ENCODE results near the gene FBH1. TPM values are rescaled to one million over a fixed set of nuclear protein-coding genes. Genes with fewer than 3 reads are reported as not detected.

FBH1 gene
- total RNA-seq, 1 donor, result 93.7 TPM

GRCh38 chr10:5942474-5942873, 52.4 kb downstream of the FBH1 start:
- H3K4me1 ChIP-seq (ENCODE audit: insufficient read depth, low read length), result peaks cover 27% of the 10 kb centered on the region

DNA sequence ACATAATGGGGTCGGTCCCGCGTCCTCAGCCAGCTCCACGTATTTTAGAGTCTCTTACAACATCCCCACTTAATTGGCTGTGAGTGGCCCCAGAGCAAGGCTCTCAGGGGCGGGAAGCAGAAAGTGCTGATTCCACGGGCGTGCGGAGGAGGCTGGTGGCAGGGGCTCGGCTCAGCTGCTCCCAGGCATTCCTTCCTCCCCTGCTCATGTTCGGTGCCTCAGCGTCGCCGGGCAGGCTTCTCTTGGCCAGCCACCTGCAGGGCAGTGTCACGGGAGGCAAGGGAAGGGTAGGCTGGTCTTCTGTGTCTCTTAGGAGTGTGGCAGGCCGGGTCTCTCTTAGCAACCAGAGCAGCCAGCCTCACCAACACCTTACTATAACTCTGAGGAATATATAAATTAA, 53.5 kb downstream of the FBH1 start:
- DNase-seq (ENCODE audit: insufficient read length, low spot score, missing footprints), result peak; percentile 83
- no peaks in the 10 kb centered on the region for H3K9me3 ChIP-seq (ENCODE audit: low read depth, low read length)
- H3K4me1 ChIP-seq (ENCODE audit: insufficient read depth, low read length), result peaks cover 27% of the 10 kb centered on the region
- H2AFZ ChIP-seq (ENCODE audit: low read length), result peak overlapping the region; percentile 34
- TF ChIP-seq CTCF (IDR thresholded peaks at IDR 0.05; ENCODE audit: extremely low read depth, low read depth, low read length), result no peak
- no peaks in the 10 kb centered on the region for H3K27me3 ChIP-seq (ENCODE audit: insufficient read depth, low read length)
- H3K27ac ChIP-seq (ENCODE audit: low read depth, low read length), result peak overlapping the region; percentile 99
- H3K36me3 ChIP-seq (ENCODE audit: insufficient read depth, low read length), result peaks cover 3% of the 10 kb centered on the region
- H3K4me3 ChIP-seq (ENCODE audit: insufficient read depth, low read length), result no peak overlapping the region
- no peaks in the 10 kb centered on the region for H4K20me1 ChIP-seq (ENCODE audit: insufficient read depth, low read length)
- no peak overlapping the region for H3K4me2 ChIP-seq (ENCODE audit: insufficient read depth, low read length)
- H3K79me2 ChIP-seq (ENCODE audit: insufficient read depth, low read length), result no peaks in the 10 kb centered on the region

More at GRCh38 chr10:5942474-5942873, 52.4 kb downstream of the FBH1 start:
- no peak for TF ChIP-seq CTCF (IDR thresholded peaks at IDR 0.05; ENCODE audit: extremely low read depth, low read depth, low read length)
- Histone ChIP-seq H3K4me2 (ENCODE audit: insufficient read depth, low read length) (no peak overlapping the region), H3K36me3 (ENCODE audit: insufficient read depth, low read length) (peaks cover 14% of the 10 kb centered on the region), H3K27ac (ENCODE audit: low read depth, low read length) (no peak overlapping the region), H3K4me3 (ENCODE audit: insufficient read depth, low read length) (no peak overlapping the region), H2AFZ (ENCODE audit: low read length) (no peak overlapping the region), H4K20me1 (ENCODE audit: insufficient read depth, low read length) (no peaks in the 10 kb centered on the region), H3K79me2 (ENCODE audit: insufficient read depth, low read length) (no peaks in the 10 kb centered on the region), H3K9me3 (ENCODE audit: low read depth, low read length) (no peaks in the 10 kb centered on the region), H3K27me3 (ENCODE audit: insufficient read depth, low read length) (no peaks in the 10 kb centered on the region)
- no peak for DNase-seq (ENCODE audit: insufficient read length, low spot score, missing footprints)

DNA sequence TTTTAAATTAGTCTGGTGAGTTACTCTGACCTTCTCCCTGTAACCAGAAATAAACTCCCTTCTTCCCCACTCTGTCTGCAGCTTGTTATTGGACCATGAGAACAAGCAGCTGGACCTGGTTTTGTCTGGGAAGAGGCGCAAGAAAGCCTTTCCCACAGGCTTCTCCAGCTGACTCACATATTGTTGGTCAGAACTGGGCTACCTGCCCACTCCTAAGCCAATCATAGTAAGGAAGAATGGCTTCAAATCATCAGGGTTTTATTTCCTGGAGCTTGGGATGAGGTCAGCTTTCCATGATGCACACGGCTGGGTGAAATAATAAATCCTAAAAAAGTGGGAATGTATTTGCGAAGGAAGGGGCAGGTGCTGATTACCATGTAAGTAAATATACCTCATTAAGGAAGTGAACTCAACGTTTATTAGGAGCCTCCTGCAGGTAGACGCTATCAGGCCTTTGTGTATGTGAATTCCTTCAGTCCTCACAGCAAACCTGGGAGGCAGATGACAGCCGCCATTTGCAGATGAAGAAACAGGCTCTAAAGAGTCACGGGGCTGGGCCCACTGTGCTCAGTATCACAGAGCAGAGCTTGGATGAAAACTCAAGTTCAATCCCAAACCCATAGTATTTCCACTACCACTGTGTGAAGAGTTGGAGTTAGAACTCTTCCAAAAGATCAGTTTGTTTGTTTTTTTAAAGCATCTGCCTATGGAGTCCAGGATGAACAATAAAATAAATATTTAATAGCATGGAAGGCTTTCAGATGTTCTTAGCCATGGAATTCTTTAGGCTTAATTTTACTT, 54.5 kb downstream of the FBH1 start:
- H3K27ac ChIP-seq (ENCODE audit: low read depth, low read length), result peak overlapping the region; percentile 99
- H3K4me2 ChIP-seq (ENCODE audit: insufficient read depth, low read length), result peak overlapping the region; percentile 68
- no peak for TF ChIP-seq CTCF (IDR thresholded peaks at IDR 0.05; ENCODE audit: extremely low read depth, low read depth, low read length)
- peak; percentile 96 for DNase-seq (ENCODE audit: insufficient read length, low spot score, missing footprints)
- H4K20me1 ChIP-seq (ENCODE audit: insufficient read depth, low read length), result no peaks in the 10 kb centered on the region
- no peaks in the 10 kb centered on the region for H3K27me3 ChIP-seq (ENCODE audit: insufficient read depth, low read length)
- no peaks in the 10 kb centered on the region for H3K9me3 ChIP-seq (ENCODE audit: low read depth, low read length)
- H2AFZ ChIP-seq (ENCODE audit: low read length), result peak overlapping the region; percentile 75
- H3K36me3 ChIP-seq (ENCODE audit: insufficient read depth, low read length), result no peaks in the 10 kb centered on the region
- peaks cover 27% of the 10 kb centered on the region for H3K4me1 ChIP-seq (ENCODE audit: insufficient read depth, low read length)
- no peaks in the 10 kb centered on the region for H3K79me2 ChIP-seq (ENCODE audit: insufficient read depth, low read length)
- H3K4me3 ChIP-seq (ENCODE audit: insufficient read depth, low read length), result peak overlapping the region; percentile 56

DNA sequence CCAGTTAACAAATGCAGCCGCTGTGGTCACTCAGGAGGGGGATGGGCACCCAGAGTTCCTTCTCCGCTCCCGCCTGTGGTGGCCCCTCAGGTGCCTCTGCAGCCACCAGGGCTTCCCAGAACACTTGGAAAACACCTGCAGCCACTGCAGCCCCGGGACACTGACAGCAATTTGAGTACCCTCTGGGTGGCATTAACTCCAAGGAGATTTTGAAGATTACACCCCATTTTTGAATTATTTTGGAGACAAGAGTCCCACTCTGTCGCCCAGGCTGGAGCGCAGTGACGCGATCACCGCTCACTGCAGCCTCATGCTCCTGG, 55.1 kb downstream of the FBH1 start:
- Histone ChIP-seq H3K27ac (ENCODE audit: low read depth, low read length) (peak overlapping the region; percentile 99), H2AFZ (ENCODE audit: low read length) (peak overlapping the region; percentile 88), H3K79me2 (ENCODE audit: insufficient read depth, low read length) (no peaks in the 10 kb centered on the region), H3K9me3 (ENCODE audit: low read depth, low read length) (no peaks in the 10 kb centered on the region), H3K4me2 (ENCODE audit: insufficient read depth, low read length) (peak overlapping the region; percentile 68), H4K20me1 (ENCODE audit: insufficient read depth, low read length) (no peaks in the 10 kb centered on the region), H3K36me3 (ENCODE audit: insufficient read depth, low read length) (no peaks in the 10 kb centered on the region), H3K4me1 (ENCODE audit: insufficient read depth, low read length) (peaks cover 27% of the 10 kb centered on the region), H3K4me3 (ENCODE audit: insufficient read depth, low read length) (peak overlapping the region; percentile 56), H3K27me3 (ENCODE audit: insufficient read depth, low read length) (no peaks in the 10 kb centered on the region)
- no peak for DNase-seq (ENCODE audit: insufficient read length, low spot score, missing footprints)
- no peak for TF ChIP-seq CTCF (IDR thresholded peaks at IDR 0.05; ENCODE audit: extremely low read depth, low read depth, low read length)

Measured in osteoblast (primary cell).